Subcutaneous adipose tissue (tissue), 4 donors: ENCODE results near the gene NUAK2. TPM values are rescaled to one million over a fixed set of nuclear protein-coding genes. Genes with fewer than 3 reads are reported as not detected.

Experiments
- total RNA-seq, 4 donors: library from RNA; depleted of rRNA; stranded (reverse); fragments of >200 nt; gene quantifications; one replicate each; pipeline ENCODE4 v1.1.0, GENCODE V29; 2016
- TF ChIP-seq, protein P1 (sequence below): fragments of 450-650 bp; IDR thresholded peaks from one replicate; pipeline ENCODE4 v1.5.1; 2016; ENCODE audit warnings: low read depth, mild to moderate bottlenecking, control low read depth, antibody characterized with exemption, moderate library complexity

The NUAK2 gene
- total RNA-seq, 4 donors from 2014 or later = 0.16 to 1.7 (median 1.3) TPM

DNA sequence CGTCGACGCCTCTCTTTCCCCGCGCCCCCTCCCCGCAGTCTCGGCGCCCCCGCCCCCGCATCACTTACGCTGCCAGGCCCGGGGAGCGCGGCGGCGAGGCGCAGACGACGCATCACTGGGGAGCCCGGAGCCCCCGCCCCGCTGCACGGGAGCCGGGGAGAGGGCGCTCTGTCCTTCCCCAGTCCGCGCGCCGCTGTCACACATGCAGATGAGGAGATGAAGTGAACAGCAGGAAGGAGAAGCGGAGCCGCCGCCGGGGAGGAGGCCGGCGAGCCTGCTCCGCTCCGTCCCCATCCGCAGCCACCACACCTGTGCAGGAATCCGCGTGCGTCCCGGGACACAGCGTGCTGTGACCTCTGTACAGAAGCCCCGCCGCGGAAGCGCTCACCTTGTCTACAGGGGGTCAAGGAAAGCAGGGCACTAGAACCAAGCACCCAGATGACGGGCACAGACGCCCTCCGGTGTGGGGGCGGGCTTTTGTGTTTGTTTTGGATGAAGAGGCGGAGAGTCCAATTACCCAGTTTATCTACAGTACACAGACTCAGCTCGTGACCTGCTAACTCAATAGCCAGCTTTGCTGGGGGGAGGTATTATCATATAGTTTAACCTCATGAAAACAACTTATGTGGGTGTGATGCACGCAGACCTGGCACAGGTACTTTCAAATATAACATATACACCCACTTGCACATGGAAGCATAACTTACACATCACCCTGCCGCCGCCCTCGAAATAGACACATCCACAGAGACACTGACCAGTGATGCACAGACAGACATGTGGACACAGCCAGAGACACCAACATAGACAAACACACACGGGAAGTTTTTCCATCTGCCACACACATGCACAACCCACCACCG is 22.8 kb upstream of the NUAK2 start:
- TF ChIP-seq, protein P1, sequence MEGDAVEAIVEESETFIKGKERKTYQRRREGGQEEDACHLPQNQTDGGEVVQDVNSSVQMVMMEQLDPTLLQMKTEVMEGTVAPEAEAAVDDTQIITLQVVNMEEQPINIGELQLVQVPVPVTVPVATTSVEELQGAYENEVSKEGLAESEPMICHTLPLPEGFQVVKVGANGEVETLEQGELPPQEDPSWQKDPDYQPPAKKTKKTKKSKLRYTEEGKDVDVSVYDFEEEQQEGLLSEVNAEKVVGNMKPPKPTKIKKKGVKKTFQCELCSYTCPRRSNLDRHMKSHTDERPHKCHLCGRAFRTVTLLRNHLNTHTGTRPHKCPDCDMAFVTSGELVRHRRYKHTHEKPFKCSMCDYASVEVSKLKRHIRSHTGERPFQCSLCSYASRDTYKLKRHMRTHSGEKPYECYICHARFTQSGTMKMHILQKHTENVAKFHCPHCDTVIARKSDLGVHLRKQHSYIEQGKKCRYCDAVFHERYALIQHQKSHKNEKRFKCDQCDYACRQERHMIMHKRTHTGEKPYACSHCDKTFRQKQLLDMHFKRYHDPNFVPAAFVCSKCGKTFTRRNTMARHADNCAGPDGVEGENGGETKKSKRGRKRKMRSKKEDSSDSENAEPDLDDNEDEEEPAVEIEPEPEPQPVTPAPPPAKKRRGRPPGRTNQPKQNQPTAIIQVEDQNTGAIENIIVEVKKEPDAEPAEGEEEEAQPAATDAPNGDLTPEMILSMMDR = no peak

DNA sequence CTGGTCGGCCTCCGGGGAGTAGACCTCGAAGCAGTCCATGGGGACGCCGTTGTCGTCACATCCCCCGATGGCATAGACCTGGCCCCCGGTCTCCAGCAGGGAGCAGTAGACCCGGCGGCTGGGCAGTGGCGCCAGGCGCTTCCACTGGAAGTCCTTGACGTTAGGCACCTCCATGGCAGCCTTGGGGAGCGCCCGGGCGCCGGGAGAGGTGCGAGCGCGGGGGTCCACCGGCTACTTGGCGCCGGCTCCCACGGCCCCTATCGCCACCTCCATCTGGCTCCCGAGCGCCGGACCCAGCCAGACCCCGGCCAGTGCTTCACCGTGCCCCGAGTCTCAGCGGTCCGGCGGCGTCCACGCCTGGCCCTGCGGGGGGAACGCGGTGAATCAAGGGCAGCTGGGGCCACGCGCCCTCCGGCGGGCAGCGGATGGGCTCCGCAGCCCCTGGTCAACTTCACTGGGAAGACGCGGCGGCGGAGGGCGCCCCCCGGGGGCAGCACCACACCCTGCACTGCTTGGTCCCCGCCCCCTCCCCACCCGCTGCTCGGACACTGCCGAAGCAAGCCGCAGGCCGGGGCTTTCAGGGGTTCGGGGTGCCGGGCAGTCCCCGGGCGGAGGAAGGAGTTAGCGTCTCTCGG is 22.0 kb upstream of the NUAK2 start:
- TF ChIP-seq, protein P1 = no peak

DNA sequence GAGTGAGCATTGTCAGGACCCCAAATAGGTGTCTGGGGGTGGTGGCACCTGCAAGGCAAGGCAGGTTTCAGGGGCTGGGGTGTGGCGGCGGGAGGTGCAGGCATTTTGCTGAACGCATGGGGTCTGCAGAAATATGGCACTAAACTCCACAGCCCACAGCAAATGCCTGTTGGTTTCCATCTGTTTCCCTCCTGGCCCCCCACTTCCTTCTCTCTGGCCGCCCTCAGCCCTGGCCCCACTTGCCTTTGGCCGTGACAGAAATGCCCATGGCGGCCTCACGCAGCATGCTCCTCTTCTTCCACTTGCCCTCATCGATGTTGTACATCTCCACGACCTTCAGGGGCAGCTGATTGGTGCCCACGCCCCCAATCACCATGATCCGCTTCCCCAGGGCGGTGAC is 21.4 kb upstream of the NUAK2 start:
- TF ChIP-seq, protein P1 = no peak

DNA sequence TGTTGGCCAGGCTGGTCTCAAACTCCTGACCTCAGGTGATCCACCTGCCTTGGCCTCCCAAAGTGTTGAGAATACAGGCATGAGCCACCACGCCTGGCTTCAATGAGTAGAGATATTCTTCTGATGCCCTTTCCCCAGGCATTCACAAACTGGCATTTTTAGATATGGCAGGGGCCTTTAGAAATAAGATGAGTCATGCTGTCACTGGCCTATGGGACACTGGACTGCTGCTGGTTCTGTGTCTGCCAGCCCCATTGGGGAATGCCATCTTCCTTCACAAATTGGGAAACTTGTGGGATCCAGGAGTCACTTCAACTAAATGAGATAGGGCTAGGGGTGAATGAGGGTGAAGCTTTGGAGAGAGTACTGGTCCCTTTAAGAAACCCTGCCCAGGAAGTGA is 19.1 kb upstream of the NUAK2 start:
- TF ChIP-seq, protein P1 = no peak

DNA sequence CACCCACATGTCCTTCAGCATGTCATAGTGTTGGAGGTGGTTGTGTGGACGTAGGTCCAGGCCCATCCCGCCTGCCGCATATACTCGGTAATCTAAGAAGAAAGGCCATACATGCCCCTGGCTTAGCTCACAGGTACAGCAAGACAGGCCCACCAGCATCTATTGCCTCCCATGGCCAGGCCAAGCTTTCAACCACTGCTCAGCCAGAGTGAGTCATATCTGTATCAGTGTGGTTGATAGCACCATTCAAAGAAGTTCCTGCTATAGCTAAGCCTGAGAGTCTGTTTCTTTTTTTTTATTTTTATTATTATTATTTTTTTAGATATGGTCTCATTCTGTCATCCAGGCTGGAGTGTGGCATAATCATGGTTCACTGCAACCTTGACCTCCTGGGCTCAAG is 18.2 kb upstream of the NUAK2 start:
- TF ChIP-seq, protein P1 = no peak

DNA sequence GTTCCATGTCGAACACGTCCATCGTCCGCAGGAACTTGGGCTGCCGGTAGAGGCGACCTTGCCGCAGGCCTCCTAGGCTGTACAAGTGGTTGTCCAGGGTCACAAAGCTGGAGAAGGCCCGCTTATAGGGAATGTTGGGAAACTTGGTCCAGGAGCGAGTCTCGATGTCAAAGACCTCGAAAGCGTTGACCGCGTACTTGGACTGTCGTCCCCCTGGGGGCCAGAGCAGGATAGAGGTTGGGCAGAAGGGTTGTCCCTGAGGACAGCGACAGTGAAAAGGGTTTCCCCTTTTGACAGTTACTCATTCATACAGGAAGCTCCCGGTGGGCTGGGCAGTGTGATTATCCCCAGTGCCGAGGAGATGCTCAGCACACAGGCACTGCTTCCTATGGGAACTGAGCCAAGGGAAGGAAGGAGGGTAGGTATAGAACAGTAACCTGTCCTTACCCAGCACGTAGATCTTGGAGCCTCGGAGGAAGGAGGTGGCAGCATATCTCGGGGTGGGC is 17.7 kb upstream of the NUAK2 start:
- TF ChIP-seq, protein P1 = no peak

DNA sequence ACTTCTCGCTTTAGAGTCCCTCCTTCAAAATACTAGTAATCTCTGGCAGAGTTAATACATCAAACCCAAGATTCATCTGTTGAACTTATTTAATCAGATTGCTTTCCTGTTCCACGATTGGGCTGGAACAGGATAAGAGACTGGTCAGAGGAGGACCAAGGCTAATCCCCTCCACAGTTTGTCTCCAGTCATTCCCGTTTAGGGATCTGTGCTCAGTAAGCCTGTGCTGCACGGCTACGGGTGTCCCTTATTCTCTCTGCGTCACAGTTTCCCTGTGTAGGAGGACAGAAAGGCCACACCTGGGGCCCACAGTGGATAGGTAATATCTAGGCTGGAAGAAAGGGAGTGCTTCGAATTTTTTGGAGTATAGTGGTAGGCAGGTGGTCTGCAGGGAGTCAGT is 16.5 kb upstream of the NUAK2 start:
- TF ChIP-seq, protein P1 = no peak
